ENCODE measurements around the gene CARTPT.

The CARTPT gene

DNA sequence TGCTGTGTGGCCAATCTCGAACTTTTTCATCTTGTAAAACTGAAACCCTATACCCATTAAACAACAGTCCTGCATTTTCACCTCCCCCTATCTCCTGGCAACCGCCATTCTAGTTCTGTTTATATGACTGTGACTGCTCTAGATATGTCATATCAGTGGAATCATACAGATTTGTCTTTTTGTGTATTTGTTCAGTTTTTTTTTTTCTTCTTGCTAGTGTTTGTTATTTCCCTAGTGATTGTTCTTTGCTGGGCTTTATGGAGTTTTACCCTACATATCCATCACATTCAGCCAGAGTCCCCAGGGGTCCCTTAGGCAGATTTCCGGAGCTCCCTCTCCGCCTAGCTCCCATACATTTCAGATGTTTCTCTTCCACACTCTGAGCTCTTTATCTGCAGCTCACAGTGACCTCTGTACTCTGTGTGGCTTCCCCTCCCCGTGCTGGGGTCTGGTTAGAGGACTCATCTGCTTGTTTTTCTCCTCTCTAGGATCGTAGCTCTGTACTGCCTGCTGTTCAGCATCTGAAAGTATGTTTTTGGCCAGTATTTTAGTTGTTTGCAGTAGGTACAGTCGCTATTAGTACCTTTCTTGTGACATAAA lies 25.1 kb upstream of the CARTPT start:
- TF ChIP-seq, protein P1, sequence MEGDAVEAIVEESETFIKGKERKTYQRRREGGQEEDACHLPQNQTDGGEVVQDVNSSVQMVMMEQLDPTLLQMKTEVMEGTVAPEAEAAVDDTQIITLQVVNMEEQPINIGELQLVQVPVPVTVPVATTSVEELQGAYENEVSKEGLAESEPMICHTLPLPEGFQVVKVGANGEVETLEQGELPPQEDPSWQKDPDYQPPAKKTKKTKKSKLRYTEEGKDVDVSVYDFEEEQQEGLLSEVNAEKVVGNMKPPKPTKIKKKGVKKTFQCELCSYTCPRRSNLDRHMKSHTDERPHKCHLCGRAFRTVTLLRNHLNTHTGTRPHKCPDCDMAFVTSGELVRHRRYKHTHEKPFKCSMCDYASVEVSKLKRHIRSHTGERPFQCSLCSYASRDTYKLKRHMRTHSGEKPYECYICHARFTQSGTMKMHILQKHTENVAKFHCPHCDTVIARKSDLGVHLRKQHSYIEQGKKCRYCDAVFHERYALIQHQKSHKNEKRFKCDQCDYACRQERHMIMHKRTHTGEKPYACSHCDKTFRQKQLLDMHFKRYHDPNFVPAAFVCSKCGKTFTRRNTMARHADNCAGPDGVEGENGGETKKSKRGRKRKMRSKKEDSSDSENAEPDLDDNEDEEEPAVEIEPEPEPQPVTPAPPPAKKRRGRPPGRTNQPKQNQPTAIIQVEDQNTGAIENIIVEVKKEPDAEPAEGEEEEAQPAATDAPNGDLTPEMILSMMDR (IDR thresholded peaks at IDR 0.05): no peak
- Histone ChIP-seq H3K4me3 (no peak overlapping the region), H3K27ac (no peak overlapping the region)
- no peak for DNase-seq (ENCODE audit: low spot score)

DNA sequence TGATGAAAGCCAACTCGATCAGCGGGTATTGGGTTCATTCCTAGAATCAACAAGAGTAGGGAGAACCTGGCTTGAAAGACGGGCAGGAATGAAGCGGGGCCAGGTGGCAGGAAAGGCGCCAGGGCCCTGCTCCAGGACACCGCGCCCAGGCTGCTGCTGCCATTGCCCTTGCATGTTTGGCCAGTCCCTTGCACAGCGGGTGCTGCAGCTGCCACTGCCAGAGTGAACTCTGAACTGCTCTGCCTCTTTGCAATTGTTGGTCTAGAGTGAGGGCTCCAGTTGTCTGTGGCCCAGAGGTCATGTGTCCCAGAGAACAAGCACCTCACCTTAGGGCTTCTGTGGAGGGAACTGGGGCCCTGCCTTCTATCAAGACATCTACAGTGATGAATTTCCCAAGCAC lies 24.0 kb upstream of the CARTPT start:
- H3K27ac ChIP-seq: no peak overlapping the region
- no peak overlapping the region for H3K4me3 ChIP-seq
- TF ChIP-seq, protein P1 (IDR thresholded peaks at IDR 0.05): no peak
- no peak for DNase-seq (ENCODE audit: low spot score)

DNA sequence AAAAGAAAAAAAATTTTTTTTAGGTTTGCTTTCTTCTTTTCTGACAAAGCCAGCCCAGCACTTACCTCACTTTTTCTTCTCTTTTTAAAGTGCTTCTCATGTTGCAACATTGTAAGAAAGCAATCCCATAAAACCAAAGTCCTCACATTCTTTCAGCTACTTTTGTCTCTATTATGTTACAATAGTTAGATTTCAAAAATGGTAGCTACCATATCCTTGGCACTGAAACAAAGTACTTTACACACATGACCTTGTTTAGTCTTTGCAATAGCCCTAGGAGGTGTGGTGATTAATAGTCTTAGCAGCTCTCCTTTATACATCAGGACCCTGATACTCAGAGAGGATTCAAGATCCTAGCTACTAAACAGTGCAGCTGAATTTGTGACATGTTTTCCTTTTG lies 23.5 kb upstream of the CARTPT start:
- TF ChIP-seq, protein P1 (IDR thresholded peaks at IDR 0.05): no peak
- Histone ChIP-seq H3K27ac (no peak overlapping the region), H3K4me3 (no peak overlapping the region)
- no peak for DNase-seq (ENCODE audit: low spot score)

DNA sequence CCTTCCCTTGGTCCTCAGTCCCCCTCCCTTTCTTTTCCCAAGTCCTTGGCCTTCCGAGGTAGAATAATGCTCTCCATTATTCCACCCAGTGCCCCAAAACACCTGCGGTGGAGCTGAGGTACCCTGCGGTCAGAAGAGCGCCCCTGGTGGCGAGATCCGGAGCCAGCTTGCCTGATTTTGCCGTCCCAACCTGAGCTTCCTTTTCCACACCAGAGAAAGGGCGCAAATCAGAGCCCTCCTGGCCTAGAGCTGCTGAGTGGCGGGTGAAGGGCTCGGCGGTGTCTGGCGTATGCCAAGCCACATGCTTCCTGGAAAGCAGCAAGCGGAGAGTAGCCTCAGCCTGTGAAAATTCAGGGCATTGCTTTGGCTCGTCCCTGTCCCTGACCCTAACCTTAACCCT lies 21.1 kb upstream of the CARTPT start:
- Histone ChIP-seq H3K4me3 (no peak overlapping the region), H3K27ac (no peak overlapping the region)
- DNase-seq (ENCODE audit: low spot score): no peak
- TF ChIP-seq, protein P1 (IDR thresholded peaks at IDR 0.05): no peak

DNA sequence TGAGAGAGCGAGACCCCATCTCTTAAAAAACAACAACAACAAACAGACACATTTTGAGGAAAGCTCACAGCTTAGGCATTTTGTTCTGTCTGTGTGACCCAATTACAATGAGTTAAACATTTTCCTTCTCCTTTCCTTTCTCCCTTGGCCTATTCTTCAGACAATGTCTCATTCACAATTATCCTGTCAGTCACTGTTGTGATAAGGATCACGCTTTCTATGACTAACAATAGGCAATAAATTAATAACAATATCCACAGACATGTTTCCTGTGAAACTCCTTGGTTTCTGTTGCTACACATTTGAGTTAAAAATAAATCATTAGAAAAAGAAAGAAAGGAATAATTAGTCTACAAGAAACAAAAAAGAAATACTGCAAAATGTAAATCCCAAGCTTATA lies 19.8 kb upstream of the CARTPT start:
- Histone ChIP-seq H3K4me3 (no peak overlapping the region), H3K27ac (no peak overlapping the region)
- TF ChIP-seq, protein P1 (IDR thresholded peaks at IDR 0.05): no peak

DNA sequence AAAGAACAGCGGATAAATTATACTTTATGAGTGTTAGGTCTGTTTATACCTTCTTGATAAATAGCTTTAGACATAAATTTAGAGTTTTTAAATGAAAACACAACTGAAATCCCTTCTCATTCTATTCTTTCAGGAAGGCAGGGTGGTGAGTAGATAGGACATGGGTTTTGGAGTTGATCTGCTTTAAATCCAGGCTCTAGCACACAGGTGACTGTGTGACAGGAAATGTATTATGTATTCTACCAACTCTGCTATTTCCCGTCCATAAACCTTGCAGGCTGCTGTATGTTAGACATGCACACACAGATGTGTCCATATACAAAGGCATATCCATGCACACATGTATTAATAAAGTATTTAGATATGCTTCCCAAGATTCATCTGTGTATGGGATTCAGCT lies 19.3 kb upstream of the CARTPT start:
- no peak overlapping the region for H3K4me3 ChIP-seq
- TF ChIP-seq, protein P1 (IDR thresholded peaks at IDR 0.05): no peak
- no peak overlapping the region for H3K27ac ChIP-seq
- no peak for DNase-seq (ENCODE audit: low spot score)

More for the DNA sequence above, 19.8 kb upstream of the CARTPT start:
- DNase-seq (ENCODE audit: low spot score): no peak

DNA sequence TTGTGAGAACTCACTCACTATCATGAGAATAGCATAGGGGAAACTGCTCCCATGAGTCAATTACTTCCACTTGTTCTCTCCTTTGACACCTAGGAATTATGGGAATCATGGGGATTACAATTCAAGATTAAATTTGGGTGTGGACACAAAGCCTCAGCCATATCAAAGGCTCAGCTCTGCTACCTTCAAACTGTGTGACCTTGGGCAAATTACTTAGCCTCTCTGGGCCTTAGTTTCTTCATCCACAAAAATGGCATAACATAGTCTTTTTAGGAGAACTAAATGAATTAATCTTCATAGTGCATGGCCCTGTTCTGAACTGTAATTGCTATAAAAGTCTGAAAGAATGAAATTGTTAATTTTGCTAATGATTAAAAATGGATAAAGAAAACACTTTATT lies 18.3 kb upstream of the CARTPT start:
- no peak overlapping the region for H3K4me3 ChIP-seq
- no peak overlapping the region for H3K27ac ChIP-seq
- TF ChIP-seq, protein P1 (IDR thresholded peaks at IDR 0.05): no peak
- DNase-seq (ENCODE audit: low spot score): no peak

All from coronary artery (tissue), 2 donors.